CD14-positive monocyte (primary cell): Measurements from ENCODE around the gene TBC1D5. TPM values are rescaled to one million over a fixed set of nuclear protein-coding genes. Genes with fewer than 3 reads are reported as not detected.

Experiments
- DNase-seq, 3 donors: peaks; one replicate each; pipeline ENCODE4 v3.0.0-alpha.2; 2011 to 2022
- H2AFZ ChIP-seq: 2 replicates; pipeline ENCODE4 v1.6.0; 2012; ENCODE audit warnings: mild to moderate bottlenecking, low read depth, low read length, inconsistent platforms; ENCODE audit not compliant: insufficient read depth, poor library complexity, severe bottlenecking
- H3K27ac ChIP-seq, 2 donors: 1 replicate in 1 of 2; 2 replicates in 1 of 2; pipeline ENCODE4 v1.5.1; 2012 to 2013; ENCODE audit warnings: low read length in 2 of 2, control low read depth in 1 of 2, inconsistent platforms in 1 of 2, low read depth in 1 of 2, mild to moderate bottlenecking in 1 of 2
- H3K27me3 ChIP-seq, 2 donors: one replicate each; pipeline versions ENCODE4 v1.6.0 to v1.6.1; 2011 to 2013; ENCODE audit warnings: low read length in 2 of 2; ENCODE audit not compliant: control insufficient read depth in 2 of 2, insufficient read depth in 2 of 2
- H3K36me3 ChIP-seq, 2 donors: replicated peaks in 1 of 2; 1 replicate in 1 of 2; 2 replicates in 1 of 2; pipeline versions ENCODE4 v1.5.1 to v1.6.1; 2012 to 2013; ENCODE audit warnings: low read length in 2 of 2, control low read depth in 1 of 2, inconsistent platforms in 1 of 2, mild to moderate bottlenecking in 1 of 2; ENCODE audit not compliant: insufficient read depth in 2 of 2, control insufficient read depth in 1 of 2
- H3K4me1 ChIP-seq, 2 donors: 1 replicate in 1 of 2; 2 replicates in 1 of 2; pipeline versions ENCODE4 v1.5.1 to v1.6.1; 2012 to 2013; ENCODE audit warnings: low read length in 2 of 2, control low read depth in 1 of 2, inconsistent platforms in 1 of 2, mild to moderate bottlenecking in 1 of 2, moderate library complexity in 1 of 2; ENCODE audit not compliant: insufficient read depth in 2 of 2, control insufficient read depth in 1 of 2
- H3K4me2 ChIP-seq: replicated peaks from 2 replicates; pipeline ENCODE3; 2012; ENCODE audit warnings: low read length, moderate library complexity, mild to moderate bottlenecking; ENCODE audit not compliant: poor library complexity, severe bottlenecking; ENCODE audit errors: extremely low read depth
- H3K4me3 ChIP-seq, 3 experiments: fragments of 200-600 bp in 1 of 3; sonication (generic) in 1 of 3; replicated peaks in 1 of 3; 1 replicate in 2 of 3; 2 replicates in 1 of 3; pipeline ENCODE4 v1.5.1; 2011 to 2013; ENCODE audit warnings: low read length in 3 of 3, mild to moderate bottlenecking in 3 of 3, control low read depth in 2 of 3, low read depth in 2 of 3, inconsistent platforms in 1 of 3, moderate library complexity in 1 of 3
- H3K79me2 ChIP-seq: 2 replicates; pipeline ENCODE4 v1.6.0; 2012; ENCODE audit warnings: mild to moderate bottlenecking, control low read depth, inconsistent platforms, low read length, moderate library complexity; ENCODE audit not compliant: insufficient read depth
- H3K9ac ChIP-seq: 2 replicates; pipeline ENCODE4 v1.6.0; 2017; ENCODE audit warnings: low read length, mild to moderate bottlenecking; ENCODE audit not compliant: insufficient read depth, poor library complexity, severe bottlenecking
- H3K9me3 ChIP-seq, 2 donors: replicated peaks in 1 of 2; 1 replicate in 1 of 2; 2 replicates in 1 of 2; pipeline versions ENCODE4 v1.5.1 to v1.6.1; 2012 to 2013; ENCODE audit warnings: low read length in 2 of 2, control low read depth in 1 of 2; ENCODE audit not compliant: control insufficient read depth in 1 of 2, insufficient read depth in 1 of 2
- H4K20me1 ChIP-seq: 2 replicates; pipeline ENCODE4 v1.6.0; 2012; ENCODE audit warnings: mild to moderate bottlenecking, low read length, control low read depth, moderate library complexity; ENCODE audit not compliant: insufficient read depth
- H3K27ac Mint-ChIP-seq, 7 donors: one replicate each; pipeline ENCODE4 v1.8.0; 2020; ENCODE audit warnings: mild to moderate bottlenecking in 7 of 7, mixed read lengths in 7 of 7, moderate library complexity in 6 of 7, inconsistent platforms in 2 of 7
- H3K27me3 Mint-ChIP-seq, 3 donors: one replicate each; pipeline ENCODE4 v1.8.0; 2021 to 2022; ENCODE audit warnings: low read depth in 3 of 3, mild to moderate bottlenecking in 3 of 3, mixed read lengths in 3 of 3, moderate library complexity in 3 of 3, inconsistent platforms in 1 of 3
- H3K36me3 Mint-ChIP-seq, 2 donors: one replicate each; pipeline ENCODE4 v1.8.0; 2020; ENCODE audit warnings: mixed read lengths in 2 of 2, inconsistent platforms in 1 of 2, mild to moderate bottlenecking in 1 of 2
- H3K4me1 Mint-ChIP-seq: one replicate; pipeline ENCODE4 v1.8.0; 2020; ENCODE audit warnings: mild to moderate bottlenecking, mixed read lengths
- H3K4me3 Mint-ChIP-seq, 2 donors: one replicate each; pipeline ENCODE4 v1.8.0; 2020; ENCODE audit warnings: mild to moderate bottlenecking in 2 of 2, mixed read lengths in 2 of 2, moderate library complexity in 1 of 2
- H3K9me3 Mint-ChIP-seq, 7 donors: one replicate each; pipeline ENCODE4 v1.8.0; 2020 to 2022; ENCODE audit warnings: mixed read lengths in 7 of 7, mild to moderate bottlenecking in 6 of 7, moderate library complexity in 6 of 7, inconsistent platforms in 2 of 7
- WGBS: methylation state at CpG from one replicate; pipeline ENCODE4 v1.1.5; 2013; ENCODE audit warnings: missing lambda C conversion rate; ENCODE audit not compliant: insufficient coverage; 5-methylcytosine and 5-hydroxymethylcytosine counted together
- intact Hi-C, 2 donors: fragments of 100-400 bp; cut with micrococcal nuclease; formaldehyde crosslinking; loops; one replicate each; pipeline versions ENCODE4 v1.15.0 to v1.15.1; 2023
- polyA plus RNA-seq, 3 donors: library from polyadenylated mRNA; depleted of rRNA in 1 of 3; unstranded in 2 of 3; stranded (reverse) in 1 of 3; fragments of 300-500 nt in 2 of 3; fragments of >200 nt in 1 of 3; fragmentation: Illumina TruSeq in 2 of 3; gene quantifications; 1 replicate in 2 of 3; 2 replicates in 1 of 3; pipeline ENCODE4 v1.2.3, GENCODE V29; 2012 to 2021
- TF ChIP-seq, protein P1 (sequence below): fragments of 200-600 bp; IDR thresholded peaks from one replicate; pipeline ENCODE4 v1.8.0; 2022; ENCODE audit warnings: antibody characterized with exemption, mild to moderate bottlenecking

TBC1D5 gene
- polyA plus RNA-seq, 3 donors: 17.6 to 35.3 (median 21.0) TPM

DNA sequence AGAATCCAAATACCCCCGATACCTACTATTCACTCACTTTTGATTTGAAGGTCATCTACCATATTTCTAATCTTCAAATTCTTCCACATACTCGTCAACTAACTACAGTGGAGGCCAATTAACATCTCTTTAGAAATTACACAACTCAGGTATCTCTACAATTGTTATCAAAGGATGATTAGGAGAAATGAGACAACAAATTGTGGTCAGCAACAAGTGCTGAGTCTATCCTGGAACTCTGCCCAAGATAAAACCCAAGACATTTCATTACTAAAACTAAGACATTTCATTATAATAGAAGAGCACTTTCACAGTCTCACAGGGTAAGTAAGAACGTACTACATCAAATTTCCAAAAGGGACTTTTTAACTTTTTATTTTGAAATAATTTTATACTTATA lies 100.0 kb downstream of the TBC1D5 start:
- TF ChIP-seq, protein P1, sequence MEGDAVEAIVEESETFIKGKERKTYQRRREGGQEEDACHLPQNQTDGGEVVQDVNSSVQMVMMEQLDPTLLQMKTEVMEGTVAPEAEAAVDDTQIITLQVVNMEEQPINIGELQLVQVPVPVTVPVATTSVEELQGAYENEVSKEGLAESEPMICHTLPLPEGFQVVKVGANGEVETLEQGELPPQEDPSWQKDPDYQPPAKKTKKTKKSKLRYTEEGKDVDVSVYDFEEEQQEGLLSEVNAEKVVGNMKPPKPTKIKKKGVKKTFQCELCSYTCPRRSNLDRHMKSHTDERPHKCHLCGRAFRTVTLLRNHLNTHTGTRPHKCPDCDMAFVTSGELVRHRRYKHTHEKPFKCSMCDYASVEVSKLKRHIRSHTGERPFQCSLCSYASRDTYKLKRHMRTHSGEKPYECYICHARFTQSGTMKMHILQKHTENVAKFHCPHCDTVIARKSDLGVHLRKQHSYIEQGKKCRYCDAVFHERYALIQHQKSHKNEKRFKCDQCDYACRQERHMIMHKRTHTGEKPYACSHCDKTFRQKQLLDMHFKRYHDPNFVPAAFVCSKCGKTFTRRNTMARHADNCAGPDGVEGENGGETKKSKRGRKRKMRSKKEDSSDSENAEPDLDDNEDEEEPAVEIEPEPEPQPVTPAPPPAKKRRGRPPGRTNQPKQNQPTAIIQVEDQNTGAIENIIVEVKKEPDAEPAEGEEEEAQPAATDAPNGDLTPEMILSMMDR: no peak
- H4K20me1 ChIP-seq: peaks cover 42% of the 10 kb centered on the region
- no peak overlapping the region for H3K4me3 ChIP-seq
- intact Hi-C loops: loop anchor here in 1 of 2 donors (10.0 kb wide), 1 partner anchor 102 kb away; the partner anchor contains the start of gene TBC1D5
- Mint-ChIP-seq H3K4me3 (no peak overlapping the region), H3K9me3 (no peaks in the 10 kb centered on the region), H3K36me3 (peaks cover 0 to 6% of the 10 kb centered on the region in 2 donors), H3K27ac (no peak overlapping the region), H3K4me1 (peaks cover 28% of the 10 kb centered on the region), H3K27me3 (no peaks in the 10 kb centered on the region)
- no peak overlapping the region for H3K27ac ChIP-seq
- 100% methylated on average over 1 of the region's 3 CpGs for WGBS
- DNase-seq: no peak
- peaks cover 29% of the 10 kb centered on the region for H3K79me2 ChIP-seq
- no peak overlapping the region for H3K4me2 ChIP-seq
- no peak overlapping the region for H3K9ac ChIP-seq
- no peaks in the 10 kb centered on the region for H3K9me3 ChIP-seq
- no peaks in the 10 kb centered on the region for H3K27me3 ChIP-seq
- H3K4me1 ChIP-seq: peaks cover 11 to 29% of the 10 kb centered on the region in 2 donors
- H2AFZ ChIP-seq: no peak overlapping the region
- no peaks in the 10 kb centered on the region for H3K36me3 ChIP-seq

DNA sequence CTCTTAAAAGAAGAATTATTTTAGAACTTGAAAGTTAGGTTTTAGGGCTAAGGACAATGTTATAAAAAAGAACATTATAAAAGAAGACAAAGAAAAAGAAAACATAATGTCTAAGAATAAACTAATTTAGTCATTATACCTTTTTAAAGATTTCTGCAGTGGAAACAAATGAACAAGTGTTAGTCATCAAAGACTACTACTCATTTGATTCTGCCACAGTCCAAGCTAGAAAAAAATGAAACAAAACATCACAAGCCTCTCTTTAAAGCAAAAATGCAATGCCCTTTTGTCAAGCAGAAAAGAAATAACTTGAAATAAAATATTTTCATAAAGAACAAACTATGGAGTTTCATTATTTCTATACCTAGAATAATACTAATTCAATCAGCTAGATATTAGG lies 102.0 kb downstream of the TBC1D5 start:
- H3K4me3 Mint-ChIP-seq: no peak overlapping the region
- no peak for DNase-seq
- no peaks in the 10 kb centered on the region for H3K9me3 ChIP-seq
- no peaks in the 10 kb centered on the region for H3K27me3 ChIP-seq
- peaks cover 31% of the 10 kb centered on the region for H3K79me2 ChIP-seq
- H3K27ac Mint-ChIP-seq: no peak overlapping the region
- H2AFZ ChIP-seq: no peak overlapping the region
- no peaks in the 10 kb centered on the region for H3K27me3 Mint-ChIP-seq
- no peaks in the 10 kb centered on the region for H3K36me3 ChIP-seq
- no peak overlapping the region for H3K4me2 ChIP-seq
- no peaks in the 10 kb centered on the region for H3K9me3 Mint-ChIP-seq
- H4K20me1 ChIP-seq: peaks cover 22% of the 10 kb centered on the region
- intact Hi-C loops: loop anchor here in 1 of 2 donors (10.0 kb wide), 1 partner anchor 104 kb away; the partner anchor contains the start of gene TBC1D5
- no peak overlapping the region for H3K9ac ChIP-seq
- peaks cover 11 to 30% of the 10 kb centered on the region in 2 donors for H3K4me1 ChIP-seq
- peaks cover 0 to 6% of the 10 kb centered on the region in 2 donors for H3K36me3 Mint-ChIP-seq
- no peak overlapping the region for H3K4me3 ChIP-seq
- H3K27ac ChIP-seq: no peak overlapping the region
- TF ChIP-seq, protein P1: no peak
- peaks cover 35% of the 10 kb centered on the region for H3K4me1 Mint-ChIP-seq
